Lower leg skin (tissue), 3 donors: ENCODE results near the gene ZBTB20.

Experiments used
- CTCF ChIP-seq, 3 donors: fragments of 450-650 bp; IDR thresholded peaks; one replicate each; pipeline ENCODE4 v1.5.1; 2016; ENCODE audit warnings: antibody characterized with exemption in 3 of 3, mild to moderate bottlenecking in 3 of 3, moderate library complexity in 2 of 3
- POLR2A ChIP-seq, 2 donors: fragments of 450-650 bp; IDR thresholded peaks; one replicate each; pipeline ENCODE4 v1.6.1; 2016 to 2017; ENCODE audit warnings: antibody characterized with exemption in 2 of 2, mild to moderate bottlenecking in 1 of 2, moderate library complexity in 1 of 2

- TF ChIP-seq POLR2A (IDR thresholded peaks at IDR 0.05) (no peak), CTCF (IDR thresholded peaks at IDR 0.05) (no peak)
Observed at GRCh38 chr3:115134648-115135347, 12.3 kb downstream of the ZBTB20 start.
